Astrocyte (in vitro differentiated cells and primary cell): ENCODE results near the gene PEPD.

Source experiments
- CTCF ChIP-seq: IDR thresholded peaks from 2 replicates; pipeline ENCODE4 v1.5.1; 2011; ENCODE audit warnings: low read depth, mild to moderate bottlenecking, inconsistent platforms, low read length, moderate library complexity; ENCODE audit not compliant: insufficient read depth
- EZH2 ChIP-seq: IDR thresholded peaks from 2 replicates; pipeline ENCODE4 v1.6.1; 2012; ENCODE audit warnings: mild to moderate bottlenecking, low read length, inconsistent platforms; ENCODE audit not compliant: insufficient read depth

- TF ChIP-seq CTCF (no peak), EZH2 (no peak)
These were observed 107.5 kb downstream of the PEPD start for GRCh38 chr19:33413868-33414666.
